Neural crest cell (in vitro differentiated cells): ENCODE results near the gene ARID3C. TPM values are rescaled to one million over a fixed set of nuclear protein-coding genes. Genes with fewer than 3 reads are reported as not detected.

Experiments
- DNase-seq: peaks from one replicate; pipeline ENCODE4 v3.0.0; 2021; ENCODE audit warnings: low read depth, mixed read lengths, low spot score
- H3K27ac Mint-ChIP-seq: one replicate; pipeline ENCODE4 v1.8.0; 2021; ENCODE audit warnings: mild to moderate bottlenecking, mixed read lengths; ENCODE audit not compliant: unreplicated experiment
- H3K27me3 Mint-ChIP-seq: 2 replicates; pipeline ENCODE4 v1.8.0; 2021; ENCODE audit warnings: low read depth, mild to moderate bottlenecking, mixed read lengths
- H3K36me3 Mint-ChIP-seq: 2 replicates; pipeline ENCODE4 v1.8.0; 2021; ENCODE audit warnings: low read depth, mild to moderate bottlenecking, mixed read lengths
- H3K4me1 Mint-ChIP-seq: 2 replicates; pipeline ENCODE4 v1.8.0; 2021; ENCODE audit warnings: mixed read lengths
- H3K4me3 Mint-ChIP-seq: one replicate; pipeline ENCODE4 v1.8.0; 2021; ENCODE audit warnings: mild to moderate bottlenecking, mixed read lengths
- H3K9me3 Mint-ChIP-seq: 2 replicates; pipeline ENCODE4 v1.8.0; 2021; ENCODE audit warnings: mixed read lengths
- CTCF ChIP-seq: fragments of 200-600 bp; sonication (generic); conservative IDR thresholded peaks from 2 replicates; pipeline ENCODE4 v1.5.0; 2021; ENCODE audit warnings: antibody characterized with exemption, mild to moderate bottlenecking
- total RNA-seq: library from RNA; stranded (reverse); gene quantifications from 2 replicates; pipeline ENCODE4 v1.2.1, GENCODE V29; 2021

ARID3C gene
- total RNA-seq, 1 donor from 2014 or later = 0.68 TPM

- no peak for DNase-seq
- Mint-ChIP-seq H3K36me3 (peaks cover 5% of the 10 kb centered on the region), H3K4me3 (peak within 1 kb of the TSS; percentile 56), H3K9me3 (no peaks in the 10 kb centered on the region), H3K27me3 (no peaks in the 10 kb centered on the region), H3K4me1 (peaks cover 14% of the 10 kb centered on the region), H3K27ac (peak within 1 kb of the TSS; percentile 71)
- TF ChIP-seq CTCF = no peak
Observed at GRCh38 chr9:34662526-34663302, 33.8 kb upstream of the ARID3C start, which contains the start of gene CCL27. TSS of gene CCL27 (minus strand) at chr9:34662657. CDS start at chr9:34662633, 24 bp downstream.

GRCh38 chr9:34659592-34660253 lies 30.9 kb upstream of the ARID3C start:
- no peak for DNase-seq
- Mint-ChIP-seq H3K9me3 (no peaks in the 10 kb centered on the region), H3K27ac (no peak overlapping the region), H3K4me3 (no peak overlapping the region), H3K36me3 (no peaks in the 10 kb centered on the region), H3K4me1 (peaks cover 7% of the 10 kb centered on the region), H3K27me3 (no peaks in the 10 kb centered on the region)
- TF ChIP-seq CTCF = no peak

- no peaks in the 10 kb centered on the region for H3K36me3 Mint-ChIP-seq
- peak overlapping the region; percentile 20 for H3K27ac Mint-ChIP-seq
- H3K4me3 Mint-ChIP-seq = no peak overlapping the region
- H3K27me3 Mint-ChIP-seq = no peaks in the 10 kb centered on the region
- H3K9me3 Mint-ChIP-seq = no peaks in the 10 kb centered on the region
- TF ChIP-seq CTCF = no peak
- no peak for DNase-seq
- H3K4me1 Mint-ChIP-seq = peaks cover 8% of the 10 kb centered on the region
Observed at GRCh38 chr9:34658461-34658860, 29.6 kb upstream of the ARID3C start.

GRCh38 chr9:34656992-34657391 lies 28.1 kb upstream of the ARID3C start:
- no peak overlapping the region for H3K27ac Mint-ChIP-seq
- no peak overlapping the region for H3K4me3 Mint-ChIP-seq
- H3K36me3 Mint-ChIP-seq = no peaks in the 10 kb centered on the region
- H3K4me1 Mint-ChIP-seq = peaks cover 23% of the 10 kb centered on the region
- no peaks in the 10 kb centered on the region for H3K9me3 Mint-ChIP-seq
- TF ChIP-seq CTCF = no peak
- H3K27me3 Mint-ChIP-seq = no peaks in the 10 kb centered on the region
- DNase-seq = no peak

- H3K27me3 Mint-ChIP-seq = no peaks in the 10 kb centered on the region
- no peaks in the 10 kb centered on the region for H3K9me3 Mint-ChIP-seq
- no peak for DNase-seq
- no peaks in the 10 kb centered on the region for H3K36me3 Mint-ChIP-seq
- peaks cover 37% of the 10 kb centered on the region for H3K4me1 Mint-ChIP-seq
- H3K4me3 Mint-ChIP-seq = no peak overlapping the region
- no peak for TF ChIP-seq CTCF
- no peak overlapping the region for H3K27ac Mint-ChIP-seq
Observed at GRCh38 chr9:34655394-34655793, 26.5 kb upstream of the ARID3C start.
